ENCODE measurements around the gene SYCN.

SYCN gene

DNA sequence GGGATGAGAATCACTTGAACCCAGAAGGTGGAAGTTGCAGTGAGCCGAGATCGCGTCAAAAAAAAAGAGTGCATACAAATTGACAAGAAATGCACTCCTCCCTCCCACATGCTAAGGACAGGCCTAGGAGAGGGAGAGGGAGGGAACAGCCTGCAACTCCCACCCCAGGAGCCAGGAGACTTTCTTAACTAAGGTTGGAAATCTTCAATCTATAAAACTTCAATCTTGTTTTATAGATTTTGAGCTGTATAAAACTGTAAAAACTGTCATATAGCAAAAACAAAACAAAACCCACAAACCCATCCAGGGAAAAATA lies 1.3 kb upstream of the SYCN start:
- TF ChIP-seq POU2F2 (IDR thresholded peaks at IDR 0.05; ENCODE audit: low read depth, low read length) (no peak), POLR2AphosphoS5 (IDR thresholded peaks at IDR 0.05; ENCODE audit: low read depth, low read length) (no peak)
- FAIRE-seq (no peak), DNase-seq (ENCODE audit: insufficient read length, low spot score) (no peak)

DNA sequence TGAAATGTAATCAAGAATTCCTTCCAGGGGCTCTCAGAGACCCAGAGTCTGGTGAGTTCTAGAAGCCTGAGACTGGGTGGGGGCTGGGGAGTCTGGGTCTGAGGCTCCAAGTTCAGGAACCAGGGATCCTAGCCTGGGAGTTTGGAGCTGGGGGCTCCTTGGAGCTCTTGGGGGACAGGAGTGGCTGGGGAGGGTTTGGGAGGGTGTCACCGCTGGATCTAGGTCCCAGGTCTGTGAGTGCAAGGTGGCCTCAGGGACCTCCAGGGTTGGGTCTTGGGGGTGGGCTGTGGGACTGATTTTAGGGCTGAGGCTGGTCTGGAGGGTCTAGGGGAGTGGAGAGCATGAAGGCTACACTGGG lies 1.1 kb downstream of the SYCN start:
- FAIRE-seq (no peak), DNase-seq (ENCODE audit: insufficient read length, low spot score) (no peak)
- TF ChIP-seq SPI1 (IDR thresholded peaks at IDR 0.05; ENCODE audit: low read depth, low read length), result no peak
- no peak for TF ChIP-seq POLR2A (IDR thresholded peaks at IDR 0.05; ENCODE audit: low read depth, low read length)
- no peak for TF ChIP-seq TAF1 (IDR thresholded peaks at IDR 0.05; ENCODE audit: low read depth, low read length)
- no peak for TF ChIP-seq POU2F2 (IDR thresholded peaks at IDR 0.05; ENCODE audit: low read depth, low read length)
- TF ChIP-seq PAX5 (IDR thresholded peaks at IDR 0.05; ENCODE audit: insufficient read depth, low read length, severe bottlenecking), result no peak
- no peak for TF ChIP-seq POLR2AphosphoS5 (IDR thresholded peaks at IDR 0.05; ENCODE audit: low read depth, low read length)

DNA sequence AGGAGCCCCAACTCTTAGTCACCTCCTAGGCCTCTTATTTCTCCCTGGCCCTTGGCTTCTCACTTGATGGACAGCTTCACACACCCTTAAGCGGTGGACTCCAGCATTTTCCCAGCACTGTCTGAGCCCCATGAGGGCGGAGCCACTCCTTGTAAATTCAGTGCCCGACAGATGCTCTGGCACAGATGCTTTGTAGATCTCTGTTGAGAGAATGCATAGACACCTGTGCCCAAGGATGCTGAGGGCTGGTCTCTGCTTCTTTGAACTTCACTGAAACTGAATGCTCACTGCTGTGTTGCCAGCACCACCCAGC lies 3.3 kb downstream of the SYCN start:
- TF ChIP-seq SPI1 (IDR thresholded peaks at IDR 0.05; ENCODE audit: low read depth, low read length) (no peak), TAF1 (IDR thresholded peaks at IDR 0.05; ENCODE audit: low read depth, low read length) (no peak), POLR2A (IDR thresholded peaks at IDR 0.05; ENCODE audit: low read depth, low read length) (no peak), POLR2AphosphoS5 (IDR thresholded peaks at IDR 0.05; ENCODE audit: low read depth, low read length) (no peak), POU2F2 (IDR thresholded peaks at IDR 0.05; ENCODE audit: low read depth, low read length) (no peak), PAX5 (IDR thresholded peaks at IDR 0.05; ENCODE audit: insufficient read depth, low read length, severe bottlenecking) (no peak)
- no peak for DNase-seq (ENCODE audit: insufficient read length, low spot score)
- FAIRE-seq, result no peak

DNA sequence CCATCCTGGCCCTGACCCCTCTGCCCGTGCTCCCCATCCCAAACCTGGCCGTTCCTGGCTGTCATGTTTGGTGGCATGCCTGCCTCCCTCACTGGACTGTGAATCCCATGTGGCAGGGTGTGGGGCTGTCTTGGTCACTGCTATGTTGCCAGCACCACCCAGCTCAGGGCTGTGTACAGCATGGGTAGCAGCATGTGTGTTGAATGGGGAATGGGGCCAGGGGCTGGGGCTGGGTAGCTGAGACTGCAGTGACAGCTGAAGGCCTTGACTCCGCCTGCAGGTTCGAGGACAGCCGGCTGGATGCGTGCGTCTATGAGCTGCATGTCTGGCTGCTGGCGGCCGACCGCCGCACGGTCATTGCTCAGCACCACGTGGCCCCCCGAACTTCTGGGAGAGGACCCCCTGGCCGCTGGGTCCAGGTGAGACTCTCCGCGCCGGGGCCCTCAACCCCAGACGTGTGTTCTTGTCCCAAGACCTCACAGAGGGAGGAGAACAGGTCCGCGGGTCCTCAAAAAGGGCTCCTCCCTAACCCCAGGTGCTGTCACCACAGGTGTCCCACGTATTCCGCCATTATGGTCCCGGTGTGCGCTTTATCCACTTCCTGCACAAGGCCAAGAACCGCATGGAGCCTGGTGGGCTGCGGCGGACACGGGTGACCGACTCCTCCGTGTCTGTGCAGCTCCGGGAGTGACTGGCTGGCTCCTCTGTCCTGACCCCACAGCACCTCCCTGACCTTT lies 3.8 kb downstream of the SYCN start:
- TF ChIP-seq TAF1 (IDR thresholded peaks at IDR 0.05; ENCODE audit: low read depth, low read length) (no peak), PAX5 (IDR thresholded peaks at IDR 0.05; ENCODE audit: insufficient read depth, low read length, severe bottlenecking) (no peak), POU2F2 (IDR thresholded peaks at IDR 0.05; ENCODE audit: low read depth, low read length) (no peak), SPI1 (IDR thresholded peaks at IDR 0.05; ENCODE audit: low read depth, low read length) (no peak), POLR2A (IDR thresholded peaks at IDR 0.05; ENCODE audit: low read depth, low read length) (no peak), POLR2AphosphoS5 (IDR thresholded peaks at IDR 0.05; ENCODE audit: low read depth, low read length) (no peak)
- DNase-seq (ENCODE audit: insufficient read length, low spot score) (no peak), FAIRE-seq (no peak)

DNA sequence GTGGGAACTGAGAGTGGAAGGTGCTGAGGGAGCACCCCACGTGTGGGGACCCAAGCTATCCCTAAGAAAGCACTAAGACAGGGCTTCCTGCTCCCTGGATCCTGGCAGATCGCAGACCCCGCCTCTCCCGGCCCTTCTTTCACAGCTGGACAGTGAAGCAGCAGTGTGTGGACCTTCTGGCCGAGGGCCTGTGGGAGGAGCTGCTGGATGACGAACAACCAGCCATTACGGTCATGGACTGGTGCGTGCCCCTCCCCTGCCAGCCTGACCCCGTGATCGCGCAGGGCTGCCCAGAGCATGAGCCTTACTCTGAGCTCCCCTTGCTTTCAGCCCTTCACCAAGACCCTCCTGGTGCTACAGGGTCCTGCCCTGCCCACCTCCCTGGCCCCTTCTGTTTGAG lies 5.0 kb downstream of the SYCN start:
- no peak for FAIRE-seq
- TF ChIP-seq TAF1 (IDR thresholded peaks at IDR 0.05; ENCODE audit: low read depth, low read length) (no peak), PAX5 (IDR thresholded peaks at IDR 0.05; ENCODE audit: insufficient read depth, low read length, severe bottlenecking) (no peak), POU2F2 (IDR thresholded peaks at IDR 0.05; ENCODE audit: low read depth, low read length) (no peak), POLR2A (IDR thresholded peaks at IDR 0.05; ENCODE audit: low read depth, low read length) (no peak), POLR2AphosphoS5 (IDR thresholded peaks at IDR 0.05; ENCODE audit: low read depth, low read length) (no peak), SPI1 (IDR thresholded peaks at IDR 0.05; ENCODE audit: low read depth, low read length) (no peak)
- no peak for DNase-seq (ENCODE audit: insufficient read length, low spot score)

DNA sequence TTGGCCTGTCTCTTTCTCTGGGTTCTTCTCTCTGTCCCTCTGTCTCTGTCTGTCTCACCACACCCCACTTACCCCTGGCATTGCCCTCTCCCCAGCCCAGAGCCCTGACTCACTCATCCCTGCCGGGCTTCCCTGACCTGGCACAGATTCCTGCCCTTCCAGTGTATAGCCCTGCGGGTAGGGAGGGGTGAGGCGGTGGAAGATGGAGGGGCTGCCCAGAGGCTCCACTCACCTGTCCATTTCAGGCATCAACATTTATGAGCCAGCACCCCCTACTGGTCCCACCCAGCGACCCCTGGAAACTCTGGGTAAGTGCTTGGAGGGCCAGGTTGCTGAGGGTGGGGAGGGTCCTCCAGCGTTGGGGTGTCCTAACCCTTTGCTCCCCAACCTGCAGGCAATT lies 6.3 kb downstream of the SYCN start:
- DNase-seq (ENCODE audit: insufficient read length, low spot score), result no peak
- FAIRE-seq, result no peak
- no peak for TF ChIP-seq POLR2AphosphoS5 (IDR thresholded peaks at IDR 0.05; ENCODE audit: low read depth, low read length)
- no peak for TF ChIP-seq POLR2A (IDR thresholded peaks at IDR 0.05; ENCODE audit: low read depth, low read length)
- TF ChIP-seq PAX5 (IDR thresholded peaks at IDR 0.05; ENCODE audit: insufficient read depth, low read length, severe bottlenecking), result no peak
- TF ChIP-seq TAF1 (IDR thresholded peaks at IDR 0.05; ENCODE audit: low read depth, low read length), result no peak
- no peak for TF ChIP-seq SPI1 (IDR thresholded peaks at IDR 0.05; ENCODE audit: low read depth, low read length)
- TF ChIP-seq POU2F2 (IDR thresholded peaks at IDR 0.05; ENCODE audit: low read depth, low read length), result no peak

DNA sequence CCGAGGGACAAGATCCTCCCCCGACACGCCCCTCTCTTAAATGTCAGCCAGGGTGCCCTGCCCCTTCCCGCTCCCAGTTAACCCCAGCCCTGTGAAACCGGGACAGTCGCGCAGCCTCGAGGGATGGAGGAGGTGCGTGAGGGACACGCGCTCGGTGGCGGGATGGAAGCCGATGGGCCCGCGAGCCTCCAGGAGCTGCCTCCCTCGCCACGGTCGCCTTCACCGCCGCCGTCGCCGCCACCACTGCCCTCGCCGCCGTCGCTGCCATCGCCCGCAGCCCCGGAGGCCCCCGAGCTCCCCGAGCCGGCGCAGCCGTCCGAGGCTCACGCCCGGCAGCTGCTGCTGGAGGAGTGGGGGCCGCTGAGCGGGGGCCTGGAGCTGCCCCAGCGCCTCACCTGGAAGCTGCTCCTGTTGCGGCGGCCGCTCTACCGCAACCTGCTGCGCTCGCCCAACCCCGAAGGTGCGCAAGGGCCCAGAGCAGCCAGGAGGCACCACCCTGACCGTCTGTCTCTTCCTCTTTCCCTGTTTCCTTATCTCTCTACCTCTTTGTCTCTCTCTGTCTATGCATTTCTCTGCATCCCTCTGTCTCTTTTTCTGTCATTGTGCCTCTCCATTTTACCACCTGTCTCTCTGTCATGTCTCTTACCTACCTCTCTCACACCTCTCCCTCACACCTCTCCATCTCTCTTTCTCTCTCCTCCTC lies 7.1 kb downstream of the SYCN start, which contains the start of gene NCCRP1:
TSS of gene NCCRP1 (plus strand) at position 105 of the 703 bp plus-strand sequence. CDS start at position 124, 19 bp downstream.
- TF ChIP-seq SPI1 (IDR thresholded peaks at IDR 0.05; ENCODE audit: low read depth, low read length) (no peak), TAF1 (IDR thresholded peaks at IDR 0.05; ENCODE audit: low read depth, low read length) (no peak), POLR2AphosphoS5 (IDR thresholded peaks at IDR 0.05; ENCODE audit: low read depth, low read length) (no peak), POLR2A (IDR thresholded peaks at IDR 0.05; ENCODE audit: low read depth, low read length) (no peak), POU2F2 (IDR thresholded peaks at IDR 0.05; ENCODE audit: low read depth, low read length) (no peak), PAX5 (IDR thresholded peaks at IDR 0.05; ENCODE audit: insufficient read depth, low read length, severe bottlenecking) (no peak)
- FAIRE-seq (no peak), DNase-seq (ENCODE audit: insufficient read length, low spot score) (peak; percentile 21)

DNA sequence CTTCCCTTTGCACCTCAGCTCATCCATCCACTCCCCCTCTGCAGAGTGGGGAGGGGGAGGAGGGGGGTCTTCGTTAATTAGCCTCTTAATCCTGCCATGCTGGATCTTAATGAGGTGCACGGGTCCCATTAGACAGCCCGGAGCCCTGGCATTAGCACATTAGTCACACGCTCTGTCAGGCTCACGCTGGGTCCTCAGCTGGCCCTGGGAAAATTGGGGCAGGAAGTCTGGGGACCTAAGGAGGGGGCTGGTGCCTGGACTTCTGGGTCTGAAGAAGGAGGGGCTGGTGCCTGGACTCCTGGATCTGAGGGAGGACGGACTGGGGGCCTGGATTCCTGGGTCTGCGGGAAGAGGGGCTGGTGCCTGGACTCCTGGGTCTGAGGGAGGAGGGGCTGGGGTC lies 7.7 kb downstream of the SYCN start:
- TF ChIP-seq TAF1 (IDR thresholded peaks at IDR 0.05; ENCODE audit: low read depth, low read length) (no peak), POLR2A (IDR thresholded peaks at IDR 0.05; ENCODE audit: low read depth, low read length) (no peak), POLR2AphosphoS5 (IDR thresholded peaks at IDR 0.05; ENCODE audit: low read depth, low read length) (no peak), POU2F2 (IDR thresholded peaks at IDR 0.05; ENCODE audit: low read depth, low read length) (no peak), SPI1 (IDR thresholded peaks at IDR 0.05; ENCODE audit: low read depth, low read length) (no peak), PAX5 (IDR thresholded peaks at IDR 0.05; ENCODE audit: insufficient read depth, low read length, severe bottlenecking) (no peak)
- DNase-seq (ENCODE audit: insufficient read length, low spot score) (no peak), FAIRE-seq (no peak)

DNA sequence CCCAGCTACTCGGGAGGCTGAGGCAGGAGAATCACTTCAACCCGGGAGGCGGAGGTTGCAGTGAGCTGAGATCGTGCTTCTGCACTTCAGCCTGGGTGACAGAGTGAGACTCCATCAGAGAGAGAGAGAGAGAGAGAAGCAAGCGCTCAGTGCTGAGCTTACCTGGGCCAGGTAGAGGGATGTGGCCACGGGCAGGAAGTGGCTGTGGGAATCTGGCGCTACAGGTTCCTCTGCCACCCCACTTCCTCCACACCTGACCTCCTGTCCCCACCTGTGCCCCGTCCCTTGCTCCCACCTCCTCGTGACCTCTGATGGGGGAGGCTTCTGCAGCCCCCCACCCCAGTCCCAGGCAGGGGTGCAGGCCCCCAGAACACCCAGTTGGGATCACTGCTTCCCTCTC lies 8.3 kb downstream of the SYCN start:
- no peak for FAIRE-seq
- no peak for DNase-seq (ENCODE audit: insufficient read length, low spot score)
- TF ChIP-seq PAX5 (IDR thresholded peaks at IDR 0.05; ENCODE audit: insufficient read depth, low read length, severe bottlenecking), result no peak
- no peak for TF ChIP-seq POLR2AphosphoS5 (IDR thresholded peaks at IDR 0.05; ENCODE audit: low read depth, low read length)
- TF ChIP-seq POLR2A (IDR thresholded peaks at IDR 0.05; ENCODE audit: low read depth, low read length), result no peak
- TF ChIP-seq TAF1 (IDR thresholded peaks at IDR 0.05; ENCODE audit: low read depth, low read length), result no peak
- TF ChIP-seq SPI1 (IDR thresholded peaks at IDR 0.05; ENCODE audit: low read depth, low read length), result no peak
- TF ChIP-seq POU2F2 (IDR thresholded peaks at IDR 0.05; ENCODE audit: low read depth, low read length), result no peak

Data from GM12891 (cell line).